Chondrocyte (in vitro differentiated cells): ENCODE measurements around the gene MCOLN1. TPM values are rescaled to one million over a fixed set of nuclear protein-coding genes. Genes with fewer than 3 reads are reported as not detected.

Experiments
- DNase-seq: peaks from one replicate; pipeline ENCODE4 v3.0.0; 2021; ENCODE audit warnings: mixed read lengths, low spot score
- H3K27ac Mint-ChIP-seq: one replicate; pipeline ENCODE4 v1.8.0; 2021; ENCODE audit warnings: mild to moderate bottlenecking, moderate library complexity, mixed read lengths; ENCODE audit not compliant: unreplicated experiment
- H3K27me3 Mint-ChIP-seq: 2 replicates; pipeline ENCODE4 v1.8.0; 2021; ENCODE audit warnings: low read depth, mixed read lengths
- H3K36me3 Mint-ChIP-seq: 2 replicates; pipeline ENCODE4 v1.8.0; 2021; ENCODE audit warnings: low read depth, mixed read lengths
- H3K4me1 Mint-ChIP-seq: 2 replicates; pipeline ENCODE4 v1.8.0; 2021; ENCODE audit warnings: low read depth, mild to moderate bottlenecking, mixed read lengths
- H3K4me3 Mint-ChIP-seq: one replicate; pipeline ENCODE4 v1.8.0; 2021; ENCODE audit warnings: mild to moderate bottlenecking, moderate library complexity, mixed read lengths; ENCODE audit not compliant: unreplicated experiment
- H3K9me3 Mint-ChIP-seq: 2 replicates; pipeline ENCODE4 v1.8.0; 2021; ENCODE audit warnings: low read depth, mixed read lengths
- CTCF ChIP-seq: fragments of 200-600 bp; sonication (generic); IDR thresholded peaks from 2 replicates; pipeline ENCODE4 v1.5.0; 2021; ENCODE audit warnings: antibody characterized with exemption, mild to moderate bottlenecking, moderate library complexity
- total RNA-seq: library from RNA; stranded (reverse); gene quantifications from 3 replicates; pipeline ENCODE4 v1.2.1, GENCODE V29; 2021

Gene MCOLN1
- total RNA-seq, 1 donor from 2014 or later: 27.9 TPM

GRCh38 chr19:7526059-7526929 lies 3.9 kb downstream of the MCOLN1 start:
- H3K36me3 Mint-ChIP-seq: peaks cover 8% of the 10 kb centered on the region
- H3K9me3 Mint-ChIP-seq: no peaks in the 10 kb centered on the region
- H3K27ac Mint-ChIP-seq: no peak overlapping the region
- no peak for DNase-seq
- no peaks in the 10 kb centered on the region for H3K27me3 Mint-ChIP-seq
- peaks cover 12% of the 10 kb centered on the region for H3K4me1 Mint-ChIP-seq
- H3K4me3 Mint-ChIP-seq: no peak overlapping the region
- no peak for TF ChIP-seq CTCF

GRCh38 chr19:7527516-7528191 lies 5.2 kb downstream of the MCOLN1 start:
- Mint-ChIP-seq H3K27me3 (no peaks in the 10 kb centered on the region), H3K27ac (no peak overlapping the region), H3K4me3 (no peak overlapping the region), H3K9me3 (no peaks in the 10 kb centered on the region), H3K36me3 (peaks cover 9% of the 10 kb centered on the region), H3K4me1 (peaks cover 8% of the 10 kb centered on the region)
- DNase-seq: no peak
- TF ChIP-seq CTCF: no peak

GRCh38 chr19:7528192-7528519 lies 5.7 kb downstream of the MCOLN1 start:
- DNase-seq: no peak
- no peak overlapping the region for H3K4me3 Mint-ChIP-seq

GRCh38 chr19:7528522-7529245 lies 6.3 kb downstream of the MCOLN1 start:
- Mint-ChIP-seq H3K4me1 (peaks cover 10% of the 10 kb centered on the region), H3K9me3 (no peaks in the 10 kb centered on the region), H3K4me3 (no peak overlapping the region), H3K36me3 (peaks cover 9% of the 10 kb centered on the region), H3K27ac (peak overlapping the region; percentile 57), H3K27me3 (no peaks in the 10 kb centered on the region)
- no peak for DNase-seq
- no peak for TF ChIP-seq CTCF

More at GRCh38 chr19:7528192-7528519, 5.7 kb downstream of the MCOLN1 start:
- Mint-ChIP-seq H3K9me3 (no peaks in the 10 kb centered on the region), H3K36me3 (peaks cover 9% of the 10 kb centered on the region), H3K27me3 (no peaks in the 10 kb centered on the region), H3K4me1 (peaks cover 13% of the 10 kb centered on the region), H3K27ac (no peak overlapping the region)
- no peak for TF ChIP-seq CTCF

DNA sequence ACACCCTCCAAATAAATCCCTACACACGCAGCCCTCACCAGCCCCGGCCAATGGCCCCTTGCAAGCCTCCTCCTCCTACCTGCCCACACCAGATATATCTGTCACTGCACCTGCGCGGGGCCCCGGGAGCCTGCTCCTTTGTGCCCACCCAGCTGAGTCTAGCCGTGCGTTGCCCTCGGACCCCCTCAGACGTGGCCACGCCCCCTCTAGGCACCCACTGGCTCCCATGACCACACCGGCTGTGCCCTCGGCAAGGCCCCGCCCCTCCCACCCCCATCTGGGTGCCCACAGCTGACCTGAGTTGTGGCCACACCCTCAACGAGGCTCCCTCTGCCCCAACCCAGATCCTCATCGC lies 6.8 kb downstream of the MCOLN1 start:
- Mint-ChIP-seq H3K27ac (no peak overlapping the region), H3K4me1 (peaks cover 11% of the 10 kb centered on the region)
- no peak for TF ChIP-seq CTCF

More for the DNA sequence above, 6.8 kb downstream of the MCOLN1 start:
- DNase-seq: no peak
- H3K9me3 Mint-ChIP-seq: no peaks in the 10 kb centered on the region
- peaks cover 9% of the 10 kb centered on the region for H3K36me3 Mint-ChIP-seq
- H3K4me3 Mint-ChIP-seq: no peak overlapping the region
- H3K27me3 Mint-ChIP-seq: no peaks in the 10 kb centered on the region
